K562 (cell line): Measurements from ENCODE around the gene COL23A1. TPM values are rescaled to one million over a fixed set of nuclear protein-coding genes. Genes with fewer than 3 reads are reported as not detected.

Source experiments
- ASH1L ChIP-seq: fragments of 450-650 bp; IDR thresholded peaks from 2 replicates; pipeline ENCODE4 v1.6.1; 2018; ENCODE audit warnings: borderline replicate concordance, mild to moderate bottlenecking, low read depth; ENCODE audit not compliant: partially characterized antibody
- CHD1 ChIP-seq: fragments of 200-600 bp; sonication (generic); IDR thresholded peaks from one replicate; pipeline ENCODE4 v1.6.1; 2012; ENCODE audit warnings: mild to moderate bottlenecking, moderate library complexity, low read length, inconsistent platforms
- HDAC2 ChIP-seq: fragments of 450-650 bp; IDR thresholded peaks from 2 replicates; pipeline ENCODE4 v1.6.1; 2016; ENCODE audit warnings: mild to moderate bottlenecking
- HEY1 ChIP-seq: fragments of 250-450 bp; sonication (Bioruptor Pico); IDR thresholded peaks from 2 replicates; pipeline ENCODE4 v1.5.0; 2020; ENCODE audit warnings: mild to moderate bottlenecking, moderate library complexity, borderline replicate concordance
- HIVEP1 ChIP-seq: fragments of 250-450 bp; sonication (Bioruptor Pico); IDR thresholded peaks from 2 replicates; pipeline ENCODE4 v1.4.0; 2020; ENCODE audit warnings: mild to moderate bottlenecking
- HNRNPK ChIP-seq: fragments of 200-400 bp; formaldehyde crosslinking; IDR thresholded peaks from one replicate; pipeline ENCODE4 v1.6.1; 2018; ENCODE audit warnings: mild to moderate bottlenecking, low read depth, low read length; ENCODE audit not compliant: poor library complexity, severe bottlenecking
- KDM2B ChIP-seq: fragments of 250-450 bp; sonication (Bioruptor Pico); IDR thresholded peaks from 2 replicates; pipeline ENCODE4 v1.8.0; 2021; ENCODE audit warnings: mild to moderate bottlenecking, moderate library complexity
- KLF13 ChIP-seq: fragments of 450-650 bp; IDR thresholded peaks from 2 replicates; pipeline ENCODE4 v1.6.1; 2016; ENCODE audit warnings: missing genetic modification characterization, low read depth, mild to moderate bottlenecking, missing compliant biosample characterization, moderate library complexity, borderline replicate concordance
- NEUROD1 ChIP-seq: fragments of 150-350 bp; IDR thresholded peaks from 2 replicates; pipeline ENCODE4 v1.6.1; 2014; ENCODE audit warnings: borderline replicate concordance, low read length, low read depth; ENCODE audit not compliant: partially characterized antibody
- NFATC3 ChIP-seq: fragments of 450-650 bp; IDR thresholded peaks from 2 replicates; pipeline ENCODE4 v1.6.1; 2017; ENCODE audit warnings: mild to moderate bottlenecking
- NONO ChIP-seq, 2 experiments: fragments of 200-400 bp in 1 of 2; fragments of 450-650 bp in 1 of 2; formaldehyde crosslinking in 1 of 2; IDR thresholded peaks; 2 replicates each; pipeline ENCODE4 v1.6.1; 2017; ENCODE audit warnings: low read depth in 2 of 2, mild to moderate bottlenecking in 2 of 2, moderate library complexity in 2 of 2, low read length in 1 of 2
- PATZ1 ChIP-seq: fragments of 250-450 bp; sonication (Bioruptor Pico); IDR thresholded peaks from 2 replicates; pipeline ENCODE4 v1.5.0; 2020; ENCODE audit warnings: mild to moderate bottlenecking, borderline replicate concordance
- PRDM10 ChIP-seq: fragments of 450-650 bp; IDR thresholded peaks from 2 replicates; pipeline ENCODE4 v1.6.1; 2018; ENCODE audit not compliant: partially characterized antibody
- RBBP5 ChIP-seq: fragments of 200-600 bp; sonication (generic); IDR thresholded peaks from 2 replicates; pipeline ENCODE4 v1.6.1; 2012; ENCODE audit warnings: borderline replicate concordance, mild to moderate bottlenecking, low read length, control low read depth, inconsistent platforms; ENCODE audit not compliant: insufficient read depth, poor library complexity, severe bottlenecking
- RBM34 ChIP-seq: fragments of 200-400 bp; formaldehyde crosslinking; IDR thresholded peaks from 2 replicates; pipeline ENCODE4 v1.6.1; 2018; ENCODE audit warnings: low read length, borderline replicate concordance; ENCODE audit not compliant: insufficient read depth
- SIRT6 ChIP-seq: IDR thresholded peaks from one replicate; pipeline ENCODE4 v1.6.1; 2012; ENCODE audit warnings: low read depth, mild to moderate bottlenecking, control low read depth, inconsistent platforms, low read length, moderate library complexity
- STAG1 ChIP-seq: sonication (generic); formaldehyde crosslinking; IDR thresholded peaks from 2 replicates; pipeline ENCODE4 v1.5.0; 2020; ENCODE audit warnings: missing genetic modification reagents, borderline replicate concordance
- TOE1 ChIP-seq, 2 experiments: fragments of 450-650 bp in 1 of 2; sonication (generic) in 1 of 2; formaldehyde crosslinking in 1 of 2; IDR thresholded peaks; 2 replicates each; pipeline versions ENCODE4 v1.7.1 to v1.8.0; 2016 to 2022; ENCODE audit warnings: borderline replicate concordance in 2 of 2, mild to moderate bottlenecking in 2 of 2, antibody characterized with exemption in 1 of 2, inconsistent platforms in 1 of 2, low read depth in 1 of 2, missing genetic modification reagents in 1 of 2, moderate library complexity in 1 of 2
- ZBTB7A ChIP-seq: IDR thresholded peaks from 2 replicates; pipeline ENCODE4 v1.6.1; 2011; ENCODE audit warnings: low read depth, mild to moderate bottlenecking, low read length, moderate library complexity, borderline replicate concordance; ENCODE audit not compliant: control insufficient read depth
- ZNF133 ChIP-seq: fragments of 250-450 bp; sonication (Bioruptor Pico); IDR thresholded peaks from 2 replicates; pipeline ENCODE4 v1.4.0; 2020; ENCODE audit warnings: mild to moderate bottlenecking
- ZNF311 ChIP-seq: fragments of 250-450 bp; sonication (Bioruptor Pico); IDR thresholded peaks from 2 replicates; pipeline ENCODE4 v1.4.0; 2020; ENCODE audit warnings: mild to moderate bottlenecking, moderate library complexity
- ZZZ3 ChIP-seq: fragments of 450-650 bp; IDR thresholded peaks from 2 replicates; pipeline ENCODE4 v1.6.1; 2016; ENCODE audit warnings: antibody characterized with exemption, mild to moderate bottlenecking, moderate library complexity
- polyA plus RNA-seq, 8 experiments: library from polyadenylated mRNA; depleted of rRNA in 4 of 8; stranded (reverse) in 5 of 8; unstranded in 3 of 8; fragments of >200 nt; fragmentation: Nextera tagmentation in 2 of 8; fragmentation: Illumina TruSeq in 1 of 8; extraction: Ambion mirVana in 2 of 8; extraction: Trizol in 1 of 8; gene quantifications; 2 replicates each; pipeline versions ENCODE4 v1.2.1 to v1.2.3, GENCODE V29; 2011 to 2014; ENCODE audit warnings: inconsistent platforms in 1 of 8, missing spikeins in 1 of 8
- total RNA-seq, 7 experiments: library from RNA; depleted of rRNA in 6 of 7; stranded (reverse); fragments of >200 nt in 6 of 7; fragmentation: Illumina TruSeq in 2 of 7; extraction: Trizol in 2 of 7; gene quantifications; 2 replicates each; pipeline versions ENCODE4 v1.2.1 to v1.2.3, GENCODE V29; 2011 to 2021; ENCODE audit warnings: low replicate concordance in 1 of 7

The COL23A1 gene
- total and polyA plus RNA-seq, 9 of the 15 experiments (the other 6 are each of a cell fraction or from before 2014, with no cell fraction given): 0.09 TPM; not detected in 8

- no peak for TF ChIP-seq PATZ1 (CRISPR knock-in tag)
- TF ChIP-seq RBBP5: peak; percentile 71
- no peak for TF ChIP-seq HIVEP1 (CRISPR knock-in tag)
- no peak for TF ChIP-seq HDAC2
- TF ChIP-seq ZZZ3: no peak
- TF ChIP-seq TOE1 (IDR thresholded peaks at IDR 0.05; ENCODE audit: borderline replicate concordance): no peak
- no peak for TF ChIP-seq TOE1 (CRISPR knock-in tag; IDR thresholded peaks at IDR 0.05; ENCODE audit: borderline replicate concordance, low read depth)
- no peak for TF ChIP-seq RBM34
- TF ChIP-seq KDM2B (CRISPR knock-in tag): no peak
- TF ChIP-seq KLF13 (tag): no peak
- no peak; a peak in 1 of 4 replicates for TF ChIP-seq NONO (IDR thresholded peaks at IDR 0.05; ENCODE audit: low read depth in 2 of 2, low read length in 1 of 2)
- TF ChIP-seq NFATC3: no peak
- TF ChIP-seq SIRT6: no peak
- TF ChIP-seq ZBTB7A: peak; percentile 98
- no peak for TF ChIP-seq ASH1L
- no peak for TF ChIP-seq ZNF311 (CRISPR knock-in tag)
- no peak for TF ChIP-seq NEUROD1
- no peak for TF ChIP-seq ZNF133
- no peak for TF ChIP-seq STAG1 (CRISPR knock-in tag)
- TF ChIP-seq PRDM10: no peak
- no peak for TF ChIP-seq HNRNPK
- no peak for TF ChIP-seq CHD1
- no peak for TF ChIP-seq HEY1 (CRISPR knock-in tag)
Observed at GRCh38 chr5:178232124-178232919, 357.9 kb downstream of the COL23A1 start, which contains the start of gene PHYKPL (continued).
